ENCODE results near the gene CDK5RAP2. TPM values are rescaled to one million over a fixed set of nuclear protein-coding genes. Genes with fewer than 3 reads are reported as not detected.

Gene CDK5RAP2
- total RNA-seq, 4 donors from 2014 or later: 27.3 to 158 (median 45.1) TPM

DNA sequence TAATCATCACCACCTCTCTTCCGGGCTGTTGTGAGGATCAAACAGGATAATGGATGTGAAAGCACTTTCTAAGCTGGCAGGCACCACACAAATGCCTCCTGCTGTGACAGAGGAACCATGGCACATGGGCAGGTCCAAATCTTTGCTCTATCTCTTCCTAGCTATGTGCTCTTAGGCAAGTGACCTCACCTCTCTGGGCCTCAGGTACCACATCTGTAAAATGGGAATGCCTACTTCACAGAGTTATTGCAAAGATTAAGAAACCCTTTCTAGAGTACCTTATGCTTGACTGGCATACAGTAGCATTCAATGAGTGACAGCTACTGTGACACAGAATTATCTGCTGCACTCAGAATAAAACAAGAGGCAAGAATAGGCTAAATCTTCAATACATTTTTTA is 51.6 kb downstream of the CDK5RAP2 start:
- peaks cover 0 to 71% (median 0%) of the 10 kb centered on the region in 3 donors for H3K36me3 ChIP-seq

DNA sequence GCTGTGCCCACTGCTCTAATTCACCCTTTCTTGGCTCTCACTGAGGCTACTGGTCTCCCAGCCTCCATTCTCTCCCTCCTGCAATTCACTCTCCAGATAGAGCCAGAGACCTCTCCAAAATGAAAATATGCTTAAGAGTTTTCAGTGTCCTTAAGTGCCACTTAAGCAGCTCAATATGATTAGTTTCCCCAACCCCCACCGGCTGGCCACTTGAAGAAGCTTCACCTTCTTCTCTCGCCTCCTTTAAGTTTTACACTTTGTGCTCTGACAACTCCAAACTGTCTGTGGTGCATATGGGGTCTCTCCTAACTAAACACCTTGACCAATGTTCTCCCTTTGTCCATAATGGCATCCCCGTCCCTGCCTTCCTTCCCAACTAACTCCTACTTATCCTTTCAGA is 53.4 kb downstream of the CDK5RAP2 start:
- Histone ChIP-seq H3K36me3 (peaks cover 0 to 88% (median 0%) of the 10 kb centered on the region in 3 donors), H3K27me3 (no peaks in the 10 kb centered on the region), H3K9me3 (no peaks in the 10 kb centered on the region), H3K27ac (no peak overlapping the region), H3K4me3 (no peak overlapping the region), H3K4me1 (no peaks in the 10 kb centered on the region)
- TF ChIP-seq, protein P1, sequence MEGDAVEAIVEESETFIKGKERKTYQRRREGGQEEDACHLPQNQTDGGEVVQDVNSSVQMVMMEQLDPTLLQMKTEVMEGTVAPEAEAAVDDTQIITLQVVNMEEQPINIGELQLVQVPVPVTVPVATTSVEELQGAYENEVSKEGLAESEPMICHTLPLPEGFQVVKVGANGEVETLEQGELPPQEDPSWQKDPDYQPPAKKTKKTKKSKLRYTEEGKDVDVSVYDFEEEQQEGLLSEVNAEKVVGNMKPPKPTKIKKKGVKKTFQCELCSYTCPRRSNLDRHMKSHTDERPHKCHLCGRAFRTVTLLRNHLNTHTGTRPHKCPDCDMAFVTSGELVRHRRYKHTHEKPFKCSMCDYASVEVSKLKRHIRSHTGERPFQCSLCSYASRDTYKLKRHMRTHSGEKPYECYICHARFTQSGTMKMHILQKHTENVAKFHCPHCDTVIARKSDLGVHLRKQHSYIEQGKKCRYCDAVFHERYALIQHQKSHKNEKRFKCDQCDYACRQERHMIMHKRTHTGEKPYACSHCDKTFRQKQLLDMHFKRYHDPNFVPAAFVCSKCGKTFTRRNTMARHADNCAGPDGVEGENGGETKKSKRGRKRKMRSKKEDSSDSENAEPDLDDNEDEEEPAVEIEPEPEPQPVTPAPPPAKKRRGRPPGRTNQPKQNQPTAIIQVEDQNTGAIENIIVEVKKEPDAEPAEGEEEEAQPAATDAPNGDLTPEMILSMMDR (IDR thresholded peaks at IDR 0.05): no peak
- no peak for TF ChIP-seq POLR2A (IDR thresholded peaks at IDR 0.05)
- DNase-seq: no peak

More for the DNA sequence above, 51.6 kb downstream of the CDK5RAP2 start:
- TF ChIP-seq, protein P1 (IDR thresholded peaks at IDR 0.05): no peak
- no peak for TF ChIP-seq POLR2A (IDR thresholded peaks at IDR 0.05)
- H3K27ac ChIP-seq: no peak overlapping the region
- H3K27me3 ChIP-seq: no peaks in the 10 kb centered on the region
- no peak for DNase-seq
- H3K4me1 ChIP-seq: peaks cover 0 to 5% (median 0%) of the 10 kb centered on the region in 4 donors
- H3K9me3 ChIP-seq: no peaks in the 10 kb centered on the region
- H3K4me3 ChIP-seq: no peak overlapping the region

DNA sequence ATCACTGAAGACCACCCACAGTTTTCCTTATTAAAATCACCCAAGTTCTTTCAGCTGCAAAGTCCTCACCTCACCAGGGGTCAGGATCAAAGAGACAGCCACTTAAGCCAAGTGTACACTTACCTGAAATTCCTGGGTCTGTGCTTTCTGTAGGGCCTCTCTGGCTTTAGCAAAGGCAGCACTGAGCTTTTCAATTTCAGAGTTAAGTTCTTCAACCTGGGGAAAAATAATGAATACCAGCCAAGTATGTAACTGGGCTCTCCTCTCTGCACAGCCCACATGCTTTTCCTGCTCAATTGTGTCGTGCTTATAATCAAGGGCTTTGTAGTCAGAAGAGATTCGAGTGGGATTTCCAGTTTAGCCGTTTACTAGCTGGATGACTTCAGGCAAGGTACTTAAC is 55.1 kb downstream of the CDK5RAP2 start:
- no peak for DNase-seq
- H3K9me3 ChIP-seq: no peaks in the 10 kb centered on the region
- no peaks in the 10 kb centered on the region for H3K4me1 ChIP-seq
- no peak for TF ChIP-seq POLR2A (IDR thresholded peaks at IDR 0.05)
- TF ChIP-seq, protein P1 (IDR thresholded peaks at IDR 0.05): no peak
- H3K27me3 ChIP-seq: no peaks in the 10 kb centered on the region
- H3K36me3 ChIP-seq: peaks cover 0 to 78% (median 0%) of the 10 kb centered on the region in 3 donors
- no peak overlapping the region for H3K27ac ChIP-seq
- H3K4me3 ChIP-seq: no peak overlapping the region

DNA sequence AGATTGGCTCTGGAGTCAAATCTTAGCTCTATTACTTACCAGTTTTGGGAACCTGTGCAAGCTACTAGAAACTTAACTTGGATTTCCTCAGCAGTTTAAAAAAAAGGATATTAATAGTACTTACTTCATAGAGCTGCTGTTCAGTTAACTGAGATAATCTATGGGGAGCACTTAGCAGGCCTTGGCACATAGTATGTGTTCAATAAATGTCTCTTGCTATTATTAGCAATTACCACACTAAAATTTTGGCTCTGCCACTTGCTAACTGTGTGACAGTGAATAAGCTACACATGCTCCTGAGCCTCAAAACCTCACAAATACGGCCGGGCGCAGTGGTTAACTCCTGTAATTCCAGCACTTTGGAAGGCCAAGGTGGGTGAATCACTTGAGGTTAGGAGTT is 55.9 kb downstream of the CDK5RAP2 start:
- Histone ChIP-seq H3K4me3 (no peak overlapping the region), H3K36me3 (peaks cover 0 to 70% (median 0%) of the 10 kb centered on the region in 3 donors), H3K9me3 (no peaks in the 10 kb centered on the region), H3K27me3 (no peaks in the 10 kb centered on the region), H3K4me1 (no peaks in the 10 kb centered on the region), H3K27ac (no peak overlapping the region)
- TF ChIP-seq, protein P1 (IDR thresholded peaks at IDR 0.05): no peak
- TF ChIP-seq POLR2A (IDR thresholded peaks at IDR 0.05): no peak
- DNase-seq: no peak

DNA sequence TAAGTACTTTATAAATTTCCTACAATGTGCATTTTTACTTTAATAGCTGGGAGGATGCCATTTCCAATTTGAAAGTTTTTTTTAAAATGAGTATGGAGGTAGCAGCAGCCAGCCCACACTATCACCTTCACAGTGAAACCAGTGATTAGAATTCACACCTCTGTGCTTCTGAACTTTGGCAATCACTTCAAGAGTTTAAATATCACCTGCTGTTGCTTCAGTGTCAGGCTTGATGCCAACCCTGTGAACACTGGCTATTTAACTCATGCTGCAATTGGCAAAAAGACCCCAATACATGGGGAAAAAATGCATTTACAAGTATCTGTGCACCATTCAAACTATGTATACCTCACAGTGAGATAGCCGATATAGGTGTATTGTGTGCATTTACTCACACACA is 57.4 kb downstream of the CDK5RAP2 start:
- no peak for DNase-seq
- Histone ChIP-seq H3K9me3 (no peaks in the 10 kb centered on the region), H3K27me3 (no peaks in the 10 kb centered on the region), H3K4me1 (no peaks in the 10 kb centered on the region), H3K36me3 (peaks cover 0 to 62% (median 0%) of the 10 kb centered on the region in 3 donors), H3K4me3 (no peak overlapping the region), H3K27ac (no peak overlapping the region)
- TF ChIP-seq, protein P1 (IDR thresholded peaks at IDR 0.05): no peak

DNA sequence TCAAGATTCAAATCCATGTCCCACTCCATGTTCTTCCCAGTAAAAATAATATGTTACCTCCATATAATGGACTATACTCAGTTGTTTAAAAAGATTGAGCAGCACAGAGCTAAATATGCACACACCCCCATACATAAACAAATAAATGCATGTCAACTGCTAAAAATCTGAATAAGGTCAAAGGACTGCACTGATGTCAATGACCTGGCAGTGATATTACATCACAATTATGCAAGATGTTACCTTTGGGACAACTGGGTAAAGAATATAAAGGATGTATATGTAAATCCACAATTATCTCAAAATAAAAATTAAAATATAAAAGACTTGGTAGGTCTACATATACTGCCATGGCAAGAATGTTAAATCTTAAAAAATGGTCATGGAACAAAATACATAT is 57.9 kb downstream of the CDK5RAP2 start:
- no peaks in the 10 kb centered on the region for H3K9me3 ChIP-seq
- no peak overlapping the region for H3K4me3 ChIP-seq
- no peak for DNase-seq
- no peak overlapping the region for H3K27ac ChIP-seq
- H3K36me3 ChIP-seq: peaks cover 0 to 64% (median 0%) of the 10 kb centered on the region in 3 donors
- no peaks in the 10 kb centered on the region for H3K27me3 ChIP-seq
- no peak for TF ChIP-seq POLR2A (IDR thresholded peaks at IDR 0.05)
- TF ChIP-seq, protein P1 (IDR thresholded peaks at IDR 0.05): no peak
- no peaks in the 10 kb centered on the region for H3K4me1 ChIP-seq

Data from Peyer's patch (tissue), 4 donors.